PC-9 (cell line): ENCODE data around the gene BRCA1. TPM values are rescaled to one million over a fixed set of nuclear protein-coding genes. Genes with fewer than 3 reads are reported as not detected.
"Not testable (repeated sequence)": the region's sequence is repeated elsewhere in the genome, so short reads cannot be mapped to it uniquely, and the experiment has no call there.

Experiments
- BruUV-seq: library from RNA; stranded (reverse); fragments of 400-500 nt; replicated peaks from 2 replicates; lab custom pipeline; 2021; lab: Mats Ljungman, UMichigan
- CTCF ChIA-PET: fragments of 300-600 bp; sonication (Branson Sonifier 250); formaldehyde crosslinking; loops from one replicate; lab custom pipeline; 2022; ENCODE audit warnings: antibody characterized with exemption; lab: Charles Lee
- POLR2A ChIA-PET: fragments of 300-600 bp; sonication (Branson Sonifier 250); formaldehyde crosslinking; loops from one replicate; lab custom pipeline; 2022; ENCODE audit warnings: antibody characterized with exemption; ENCODE audit not compliant: unreplicated experiment; lab: Charles Lee
- DNase-seq, 2 experiments: peaks; one replicate each; pipeline versions ENCODE4 v3.0.0 to v3.0.0-alpha.2; 2015 to 2022; ENCODE audit warnings: mixed read lengths in 1 of 2
- H2AFZ ChIP-seq: fragments of 200-600 bp; sonication (generic); 2 replicates; pipeline ENCODE4 v1.8.1; 2017; ENCODE audit warnings: antibody characterized with exemption
- H3F3A ChIP-seq: fragments of 200-600 bp; sonication (generic); 2 replicates; pipeline ENCODE4 v1.8.1; 2017; ENCODE audit warnings: antibody characterized with exemption, mild to moderate bottlenecking, low read depth; ENCODE audit not compliant: insufficient read depth
- H3K27ac ChIP-seq: fragments of 200-600 bp; sonication (generic); 2 replicates; pipeline ENCODE4 v1.6.1; 2016; ENCODE audit warnings: mixed run types
- H3K27me3 ChIP-seq: fragments of 200-600 bp; sonication (generic); 2 replicates; pipeline ENCODE4 v1.6.1; 2016; ENCODE audit warnings: low read depth, mixed run types; ENCODE audit not compliant: insufficient read depth
- H3K36me3 ChIP-seq: fragments of 200-600 bp; sonication (generic); 2 replicates; pipeline ENCODE4 v1.6.1; 2016; ENCODE audit warnings: low read depth, mixed run types
- H3K4me1 ChIP-seq: fragments of 200-600 bp; sonication (generic); replicated peaks from 2 replicates; pipeline ENCODE4 v1.6.1; 2016; ENCODE audit warnings: mixed run types; ENCODE audit not compliant: insufficient read depth
- H3K4me2 ChIP-seq: fragments of 200-600 bp; sonication (generic); 2 replicates; pipeline ENCODE4 v1.6.1; 2017; ENCODE audit warnings: mixed run types
- H3K4me3 ChIP-seq: fragments of 200-600 bp; sonication (generic); 2 replicates; pipeline ENCODE4 v1.6.1; 2016; ENCODE audit warnings: mixed run types
- H3K79me2 ChIP-seq: fragments of 200-600 bp; sonication (generic); 2 replicates; pipeline ENCODE4 v1.6.1; 2017; ENCODE audit warnings: low read depth, mixed run types
- H3K9me2 ChIP-seq: fragments of 200-600 bp; sonication (generic); 2 replicates; pipeline ENCODE4 v1.8.1; 2017; ENCODE audit warnings: mild to moderate bottlenecking; ENCODE audit not compliant: insufficient read depth
- H3K9me3 ChIP-seq: fragments of 200-600 bp; sonication (generic); 2 replicates; pipeline ENCODE4 v1.8.1; 2016; ENCODE audit warnings: low read depth; ENCODE audit not compliant: insufficient read depth
- H4K20me1 ChIP-seq: fragments of 200-600 bp; sonication (generic); 2 replicates; pipeline ENCODE4 v1.8.1; 2017; ENCODE audit not compliant: insufficient read depth
- CTCF ChIP-seq: fragments of 200-600 bp; sonication (generic); conservative IDR thresholded peaks from 2 replicates; pipeline ENCODE4 v1.6.1; 2017; ENCODE audit warnings: mixed run types, antibody characterized with exemption, mild to moderate bottlenecking, moderate library complexity
- EZH2 ChIP-seq: fragments of 200-600 bp; sonication (generic); IDR thresholded peaks from 2 replicates; pipeline ENCODE4 v1.8.0; 2017; ENCODE audit warnings: antibody characterized with exemption, low read depth
- intact Hi-C: fragments of 100-400 bp; cut with micrococcal nuclease; formaldehyde crosslinking; loops from one replicate; pipeline ENCODE4 v1.10.0; 2022; ENCODE audit not compliant: unreplicated experiment
- total RNA-seq: library from RNA; stranded (reverse); gene quantifications from 2 replicates; pipeline ENCODE4 v1.2.3, GENCODE V29; 2021

Gene BRCA1
- total RNA-seq, 1 experiment from 2014 or later = 52.0 TPM

- H4K20me1 ChIP-seq, H3K36me3 ChIP-seq, CTCF ChIA-PET, POLR2A ChIA-PET, H3K4me3 ChIP-seq, H3F3A ChIP-seq, H3K9me2 ChIP-seq, H3K9me3 ChIP-seq, H2AFZ ChIP-seq, H3K4me1 ChIP-seq, BruUV-seq, intact Hi-C loops, H3K27me3 ChIP-seq, H3K4me2 ChIP-seq, H3K79me2 ChIP-seq, H3K27ac ChIP-seq, DNase-seq: not testable (repeated sequence)
These were observed 34.8 kb upstream of the BRCA1 start for GRCh38 chr17:43159957-43160356.

GRCh38 chr17:43159232-43159631, 34.1 kb upstream of the BRCA1 start:
- POLR2A ChIA-PET, DNase-seq, H3K9me3 ChIP-seq, H3F3A ChIP-seq, H3K4me2 ChIP-seq, CTCF ChIA-PET, H4K20me1 ChIP-seq, H2AFZ ChIP-seq, BruUV-seq, H3K4me1 ChIP-seq, H3K9me2 ChIP-seq, H3K79me2 ChIP-seq, H3K36me3 ChIP-seq, intact Hi-C loops, H3K4me3 ChIP-seq, H3K27ac ChIP-seq, H3K27me3 ChIP-seq: not testable (repeated sequence)

DNA sequence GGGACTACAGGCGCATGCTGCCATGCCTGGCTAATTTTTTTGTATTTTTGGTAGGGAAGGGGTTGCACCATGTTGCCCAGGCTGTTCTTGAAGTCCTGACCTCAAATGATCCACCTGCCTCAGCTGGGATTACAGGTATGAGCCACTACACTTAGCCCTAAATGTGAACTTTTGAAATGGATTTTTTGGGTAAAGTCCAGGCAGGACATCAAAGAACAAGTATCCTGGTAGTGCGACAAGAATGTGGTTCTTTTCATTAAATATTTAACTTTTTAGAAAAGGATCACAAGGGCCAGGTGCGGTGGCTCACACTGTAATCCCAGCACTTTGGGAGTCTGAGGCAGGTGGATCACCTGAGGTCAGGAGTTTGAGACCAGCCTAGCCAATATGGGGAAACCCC, 30.5 kb upstream of the BRCA1 start:
- Histone ChIP-seq H3K4me1 (no peaks in the 10 kb centered on the region), H3K4me3 (no peak overlapping the region), H4K20me1 (no peaks in the 10 kb centered on the region; the same call in 1 of the 2 replicates), H3K9me3 (no peaks in the 10 kb centered on the region), H3K9me2 (no peaks in the 10 kb centered on the region), H2AFZ (no peak overlapping the region), H3K27ac (no peak overlapping the region), H3K27me3 (no peaks in the 10 kb centered on the region), H3K36me3 (0 out of 2 replicates have a peak, but pooled peaks cover 5% of the 10 kb centered on the region), H3K79me2 (no peaks in the 10 kb centered on the region), H3F3A (no peaks in the 10 kb centered on the region; the same call in 1 of the 2 replicates), H3K4me2 (no peak overlapping the region)
- POLR2A ChIA-PET = no interaction called here
- no TSS peak for BruUV-seq
- CTCF ChIA-PET = no interaction called here
- no peak for TF ChIP-seq CTCF
- TF ChIP-seq EZH2 = no peak
- intact Hi-C loops = no loop called here
- DNase-seq = no peak

- H3K9me2 ChIP-seq, H2AFZ ChIP-seq, H3K4me2 ChIP-seq, H4K20me1 ChIP-seq, H3K79me2 ChIP-seq, H3K27ac ChIP-seq, H3K4me1 ChIP-seq, BruUV-seq, intact Hi-C loops, DNase-seq, CTCF ChIA-PET, H3K27me3 ChIP-seq, H3F3A ChIP-seq, H3K9me3 ChIP-seq, H3K4me3 ChIP-seq, H3K36me3 ChIP-seq: not testable (repeated sequence)
- POLR2A ChIA-PET = interaction anchor here (0.7 kb wide), 1 partner anchor 1446 kb away, joined by 4 read pairs; no protein-coding TSS in a partner anchor
These were observed 28.2 kb upstream of the BRCA1 start for GRCh38 chr17:43153197-43153835.
